Frontal cortex (tissue), 4 donors: ENCODE data around the gene EIPR1. TPM values are rescaled to one million over a fixed set of nuclear protein-coding genes. Genes with fewer than 3 reads are reported as not detected.

Experiments used
- DNase-seq, 2 donors: peaks; one replicate each; pipeline ENCODE4 v3.0.0; 2012; ENCODE audit warnings: low spot score in 2 of 2
- FAIRE-seq: peaks from 2 replicates; lab custom pipeline; 2012; peaks lifted over from hg19 to GRCh38; lab: Jason Lieb, UNC
- total RNA-seq: library from RNA; depleted of rRNA; stranded (reverse); fragments of >200 nt; gene quantifications from one replicate; pipeline ENCODE4 v1.2.3, GENCODE V29; 2014
- donor health status: control.
- donor health status: control.
- donor health status: control.

The EIPR1 gene
- total RNA-seq, 1 donor from 2014 or later = 40.8 TPM

GRCh38 chr2:3262437-3263388 is 114.9 kb downstream of the EIPR1 start:
- no peak for FAIRE-seq
- no peak for DNase-seq

GRCh38 chr2:3261511-3261910 is 116.1 kb downstream of the EIPR1 start:
- FAIRE-seq = no peak
- DNase-seq = no peak

GRCh38 chr2:3260959-3261358 is 116.7 kb downstream of the EIPR1 start:
- DNase-seq = no peak
- no peak for FAIRE-seq

- FAIRE-seq (no peak), DNase-seq (peak in 1 of 2 donors; percentile 39)
Observed at GRCh38 chr2:3257826-3258225, 119.8 kb downstream of the EIPR1 start.

GRCh38 chr2:3257166-3257565 is 120.5 kb downstream of the EIPR1 start:
- no peak for FAIRE-seq
- peak in 1 of 2 donors; percentile 43 for DNase-seq

GRCh38 chr2:3256605-3257004 is 121.0 kb downstream of the EIPR1 start:
- no peak for DNase-seq
- no peak for FAIRE-seq

GRCh38 chr2:3256157-3256556 is 121.5 kb downstream of the EIPR1 start:
- DNase-seq (no peak), FAIRE-seq (no peak)

GRCh38 chr2:3254442-3254941 is 123.1 kb downstream of the EIPR1 start:
- FAIRE-seq = no peak

GRCh38 chr2:3253913-3254441 is 123.6 kb downstream of the EIPR1 start:
- FAIRE-seq = no peak

More at GRCh38 chr2:3254442-3254941, 123.1 kb downstream of the EIPR1 start:
- DNase-seq = no peak

GRCh38 chr2:3251946-3252345 is 125.7 kb downstream of the EIPR1 start:
- DNase-seq (no peak), FAIRE-seq (no peak)

More at GRCh38 chr2:3253913-3254441, 123.6 kb downstream of the EIPR1 start:
- DNase-seq = no peak

GRCh38 chr2:3249476-3249962 is 128.1 kb downstream of the EIPR1 start:
- DNase-seq (no peak), FAIRE-seq (no peak)

GRCh38 chr2:3248754-3249475 is 128.7 kb downstream of the EIPR1 start:
- FAIRE-seq (no peak), DNase-seq (no peak)

- DNase-seq (no peak), FAIRE-seq (no peak)
Observed at GRCh38 chr2:3246928-3247714, 130.5 kb downstream of the EIPR1 start.

GRCh38 chr2:3246406-3246805 is 131.2 kb downstream of the EIPR1 start:
- FAIRE-seq = no peak
- no peak for DNase-seq

- FAIRE-seq (no peak), DNase-seq (no peak)
Observed at GRCh38 chr2:3244486-3244885, 133.1 kb downstream of the EIPR1 start.

GRCh38 chr2:3243804-3244203 is 133.8 kb downstream of the EIPR1 start:
- FAIRE-seq = no peak
- DNase-seq = no peak

GRCh38 chr2:3242747-3243369 is 134.8 kb downstream of the EIPR1 start:
- FAIRE-seq (no peak), DNase-seq (no peak)

GRCh38 chr2:3241971-3242746 is 135.5 kb downstream of the EIPR1 start:
- DNase-seq = no peak
- no peak for FAIRE-seq
